Mesothelial cell of epicardium (in vitro differentiated cells): ENCODE results near the gene CIROP. TPM values are rescaled to one million over a fixed set of nuclear protein-coding genes. Genes with fewer than 3 reads are reported as not detected.

Experiments
- DNase-seq, 2 experiments: peaks; one replicate each; pipeline ENCODE4 v3.0.0; 2021; ENCODE audit warnings: low spot score in 2 of 2; ENCODE audit not compliant: unreplicated experiment in 2 of 2
- H3K27ac Mint-ChIP-seq: 2 replicates; pipeline ENCODE4 v1.8.0; 2021; ENCODE audit warnings: mixed read lengths
- H3K27me3 Mint-ChIP-seq: 2 replicates; pipeline ENCODE4 v1.8.0; 2021; ENCODE audit warnings: low read depth, mixed read lengths
- H3K36me3 Mint-ChIP-seq: 2 replicates; pipeline ENCODE4 v1.8.0; 2021; ENCODE audit warnings: mixed read lengths
- H3K4me1 Mint-ChIP-seq: 2 replicates; pipeline ENCODE4 v1.8.0; 2021; ENCODE audit warnings: mixed read lengths
- H3K4me3 Mint-ChIP-seq: 2 replicates; pipeline ENCODE4 v1.8.0; 2021; ENCODE audit warnings: mild to moderate bottlenecking, moderate library complexity, mixed read lengths
- H3K9me3 Mint-ChIP-seq: 2 replicates; pipeline ENCODE4 v1.8.0; 2021; ENCODE audit warnings: mixed read lengths
- CTCF ChIP-seq: fragments of 200-600 bp; sonication (generic); IDR thresholded peaks from one replicate; pipeline ENCODE4 v1.5.0; 2021; ENCODE audit warnings: antibody characterized with exemption; ENCODE audit not compliant: unreplicated experiment
- total RNA-seq: library from RNA; stranded (reverse); gene quantifications from 3 replicates; pipeline ENCODE4 v1.2.1, GENCODE V29; 2021

CIROP gene
- total RNA-seq, 1 donor from 2014 or later: not detected

GRCh38 chr14:23078692-23079116 lies 26.1 kb downstream of the CIROP start:
- DNase-seq: no peak

GRCh38 chr14:23077962-23078361 lies 26.8 kb downstream of the CIROP start:
- no peak for DNase-seq
- H3K4me3 Mint-ChIP-seq: no peak overlapping the region
- no peaks in the 10 kb centered on the region for H3K9me3 Mint-ChIP-seq
- H3K4me1 Mint-ChIP-seq: no peaks in the 10 kb centered on the region
- no peak overlapping the region for H3K27ac Mint-ChIP-seq
- TF ChIP-seq CTCF: no peak
- peaks cover 32% of the 10 kb centered on the region for H3K36me3 Mint-ChIP-seq
- H3K27me3 Mint-ChIP-seq: no peaks in the 10 kb centered on the region

More at GRCh38 chr14:23078692-23079116, 26.1 kb downstream of the CIROP start:
- TF ChIP-seq CTCF: no peak
- H3K4me3 Mint-ChIP-seq: no peak overlapping the region
- H3K27me3 Mint-ChIP-seq: no peaks in the 10 kb centered on the region
- H3K4me1 Mint-ChIP-seq: no peaks in the 10 kb centered on the region
- peaks cover 32% of the 10 kb centered on the region for H3K36me3 Mint-ChIP-seq
- H3K9me3 Mint-ChIP-seq: no peaks in the 10 kb centered on the region
- H3K27ac Mint-ChIP-seq: no peak overlapping the region

GRCh38 chr14:23076785-23077408 lies 27.9 kb downstream of the CIROP start:
- no peak for DNase-seq
- no peak overlapping the region for H3K27ac Mint-ChIP-seq
- H3K4me3 Mint-ChIP-seq: no peak overlapping the region
- H3K27me3 Mint-ChIP-seq: no peaks in the 10 kb centered on the region
- peaks cover 10% of the 10 kb centered on the region for H3K4me1 Mint-ChIP-seq
- peaks cover 35% of the 10 kb centered on the region for H3K36me3 Mint-ChIP-seq
- TF ChIP-seq CTCF: peak; percentile 63
- no peaks in the 10 kb centered on the region for H3K9me3 Mint-ChIP-seq

GRCh38 chr14:23074906-23075305 lies 29.9 kb downstream of the CIROP start:
- TF ChIP-seq CTCF: no peak
- no peak for DNase-seq
- Mint-ChIP-seq H3K4me1 (peaks cover 23% of the 10 kb centered on the region), H3K9me3 (no peaks in the 10 kb centered on the region), H3K36me3 (peaks cover 26% of the 10 kb centered on the region), H3K4me3 (no peak overlapping the region), H3K27me3 (no peaks in the 10 kb centered on the region), H3K27ac (no peak overlapping the region)

GRCh38 chr14:23071921-23072539 lies 32.8 kb downstream of the CIROP start:
- TF ChIP-seq CTCF: no peak
- H3K9me3 Mint-ChIP-seq: no peaks in the 10 kb centered on the region
- H3K27me3 Mint-ChIP-seq: no peaks in the 10 kb centered on the region
- H3K27ac Mint-ChIP-seq: peak overlapping the region; percentile 93
- H3K4me1 Mint-ChIP-seq: peaks cover 39% of the 10 kb centered on the region
- no peak for DNase-seq
- H3K4me3 Mint-ChIP-seq: peak overlapping the region; percentile 93
- peaks cover 12% of the 10 kb centered on the region for H3K36me3 Mint-ChIP-seq
